Umbilical cord (tissue), 2 donors: ENCODE measurements around the gene C16orf82. TPM values are rescaled to one million over a fixed set of nuclear protein-coding genes. Genes with fewer than 3 reads are reported as not detected.
"Not testable (repeated sequence)": the region's sequence is repeated elsewhere in the genome, so short reads cannot be mapped to it uniquely, and the experiment has no call there.

Source experiments
- DNase-seq: peaks from one replicate; pipeline ENCODE4 v3.0.0-alpha.2; 2015; ENCODE audit warnings: low spot score
- total RNA-seq: library from RNA; depleted of rRNA; stranded (reverse); fragments of >200 nt; gene quantifications from one replicate; pipeline ENCODE4 v1.2.3, GENCODE V29; 2014; ENCODE audit warnings: low replicate concordance; ENCODE audit not compliant: insufficient read depth

Gene C16orf82
- 0.96 TPM for total RNA-seq

DNA sequence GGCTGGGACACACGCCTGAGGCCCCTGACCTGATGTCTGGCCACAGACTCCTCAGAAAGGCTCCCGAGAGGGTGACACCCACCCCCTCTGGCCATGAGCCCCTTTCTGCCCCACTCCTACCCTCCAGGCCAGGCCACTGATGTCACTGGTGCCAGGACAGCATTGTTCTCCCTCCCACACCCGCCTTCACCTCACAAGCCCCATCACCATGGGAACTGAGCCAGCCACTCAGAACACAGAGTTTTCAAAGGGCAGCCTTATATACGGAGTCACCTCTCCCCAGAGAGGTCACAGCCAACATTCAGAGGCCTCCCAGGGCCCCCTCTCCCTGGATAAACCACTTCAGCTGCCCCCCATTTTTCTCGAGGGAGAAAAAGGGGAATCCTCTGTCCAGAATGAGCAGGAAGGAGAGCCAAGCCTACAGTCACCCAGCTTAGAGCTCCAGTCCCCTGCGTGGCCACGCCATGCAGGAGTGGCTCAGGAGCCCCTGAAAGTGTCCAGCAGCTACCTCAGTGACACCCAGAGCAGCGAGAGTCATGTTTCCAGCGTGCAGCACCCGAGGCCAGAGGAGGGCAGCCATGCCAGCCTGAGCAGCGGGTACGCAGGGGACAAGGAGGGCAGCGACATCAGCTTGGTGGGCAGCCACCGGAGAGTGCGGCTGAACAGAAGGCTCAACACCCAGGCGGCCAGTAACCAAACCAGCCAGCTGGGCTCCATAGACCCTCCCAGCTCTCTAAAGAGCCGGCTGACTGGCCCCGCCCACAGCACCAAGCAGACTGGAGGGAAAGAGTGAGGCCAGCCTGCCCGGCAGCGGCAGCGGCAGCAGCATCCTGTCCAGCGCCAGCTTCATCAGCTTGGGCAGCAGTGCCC, at the start of gene C16orf82:
Gene C16orf82 (plus strand): TSS at position 260 of the 870 bp plus-strand sequence.
- no peak for DNase-seq

DNA sequence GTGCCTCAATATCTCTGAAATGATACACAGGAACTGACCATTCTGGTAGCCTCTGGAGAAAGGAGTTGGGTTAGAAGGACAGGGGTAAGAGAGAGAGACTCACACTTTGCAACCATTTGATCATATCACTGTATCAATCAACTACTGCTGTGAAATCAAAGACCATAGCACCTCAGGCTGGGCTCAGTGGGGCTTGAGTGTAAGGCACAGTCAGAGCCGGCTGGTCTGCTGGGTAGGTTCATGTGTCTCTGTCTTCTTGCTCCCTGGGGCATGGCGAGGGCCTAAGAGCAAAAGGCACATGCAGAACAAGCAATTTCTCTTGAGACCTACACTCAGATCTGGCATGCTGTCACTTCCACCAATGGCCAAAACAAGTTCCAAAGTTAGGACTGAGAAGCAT, 46.7 kb upstream of the C16orf82 start:
- no peak for DNase-seq

DNA sequence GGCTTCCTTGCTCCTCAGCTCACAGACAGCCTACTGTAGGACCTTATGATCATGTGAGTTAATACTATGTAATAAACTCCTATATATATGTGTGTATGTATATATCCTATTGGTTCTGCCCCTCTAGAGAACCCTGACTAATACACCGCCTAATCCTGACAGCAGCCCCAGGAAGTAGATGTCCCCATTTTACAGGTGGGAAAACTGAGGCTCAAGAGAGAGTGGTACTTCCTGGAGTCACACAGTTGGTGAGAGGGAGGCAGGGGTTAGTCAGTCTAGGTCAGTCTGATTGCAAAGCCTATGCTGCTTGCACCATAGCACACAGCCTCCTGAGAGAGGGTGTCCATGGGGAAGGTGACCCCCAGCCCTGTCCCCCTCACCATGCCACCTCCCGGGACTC, 42.7 kb upstream of the C16orf82 start:
- DNase-seq: no peak

DNA sequence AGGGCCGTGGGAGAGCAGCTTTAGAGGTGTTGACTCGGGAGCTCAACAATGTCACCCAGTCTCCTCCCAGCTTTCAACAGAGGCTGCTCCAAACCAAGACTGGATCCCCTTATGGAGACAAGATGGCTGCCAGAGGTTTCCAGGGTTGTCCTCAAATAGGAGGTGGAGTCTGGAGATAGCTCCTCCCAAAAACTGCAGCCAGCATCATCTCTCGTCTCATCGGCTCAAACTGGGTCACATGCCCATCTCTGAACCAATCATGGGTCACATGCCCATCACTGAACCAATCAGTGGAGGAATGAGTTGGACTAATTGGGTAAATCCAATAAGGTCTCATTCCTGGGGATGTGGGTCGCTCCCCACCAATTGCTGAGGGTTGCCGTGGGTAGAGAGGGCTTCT, 41.1 kb upstream of the C16orf82 start:
- no peak for DNase-seq

DNA sequence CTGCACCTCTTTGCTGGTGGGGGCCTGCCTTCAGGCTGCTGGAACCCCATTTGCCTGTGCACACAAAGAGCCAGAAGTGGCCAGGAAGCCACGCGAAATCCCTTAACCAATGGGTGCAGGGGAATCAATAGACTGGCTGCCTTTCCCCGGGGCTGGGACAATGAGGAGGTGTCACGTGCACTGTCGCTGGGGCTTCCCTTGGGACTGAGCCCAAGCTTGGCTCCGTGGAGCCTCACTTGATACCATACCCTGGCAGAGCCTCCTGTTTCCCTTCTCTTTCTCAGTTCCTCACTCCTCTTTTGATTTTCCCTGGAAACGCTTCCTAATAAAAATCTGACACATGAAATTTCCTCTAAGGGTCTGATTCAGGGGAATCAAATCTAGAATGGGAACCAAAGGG, 38.8 kb upstream of the C16orf82 start:
- DNase-seq: no peak

DNA sequence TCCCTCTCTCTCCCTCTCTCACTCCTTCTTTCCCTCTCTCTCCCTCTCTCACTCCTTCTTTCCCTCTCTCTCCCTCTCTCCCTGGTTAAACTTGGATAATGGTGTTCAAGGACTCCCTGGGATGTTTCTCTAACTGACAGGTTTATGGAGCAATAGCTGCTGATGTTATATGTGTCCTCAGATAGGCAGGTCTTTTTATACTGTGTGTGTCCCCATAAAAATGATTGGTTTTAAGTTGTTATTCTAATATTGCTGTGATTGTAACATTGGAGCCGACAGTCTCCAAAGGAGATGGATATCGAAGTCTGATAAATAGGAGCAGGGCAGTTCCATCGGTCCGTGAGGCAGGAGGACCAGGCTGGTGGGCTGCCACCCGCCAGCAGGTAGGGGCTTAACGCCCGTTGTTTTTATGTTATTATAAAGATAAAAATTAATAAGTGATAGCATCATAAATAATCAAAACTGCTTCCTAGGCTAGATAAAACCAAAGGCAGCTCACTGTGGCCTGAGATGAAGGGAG, 38.1 kb upstream of the C16orf82 start:
- DNase-seq: no peak

DNA sequence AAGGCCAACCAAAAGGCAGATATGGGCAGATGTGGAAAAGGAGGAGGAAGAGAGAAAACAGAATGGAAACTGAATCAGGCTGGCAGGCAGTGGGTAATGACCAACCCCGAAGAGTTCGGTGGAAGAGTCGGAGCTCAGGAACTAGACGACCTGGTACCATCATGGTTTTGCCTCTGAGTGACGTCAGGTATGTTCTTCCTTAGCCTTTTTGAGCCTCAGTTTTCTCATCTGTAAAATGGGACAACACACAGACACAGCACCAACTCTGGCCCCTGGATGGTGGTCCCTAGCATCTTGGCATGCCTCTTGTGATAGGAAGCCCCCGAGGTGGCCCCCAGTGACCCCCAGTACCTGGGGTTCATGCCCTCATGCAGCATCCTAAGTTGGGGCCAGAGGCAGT, 37.2 kb upstream of the C16orf82 start:
- DNase-seq: no peak

DNA sequence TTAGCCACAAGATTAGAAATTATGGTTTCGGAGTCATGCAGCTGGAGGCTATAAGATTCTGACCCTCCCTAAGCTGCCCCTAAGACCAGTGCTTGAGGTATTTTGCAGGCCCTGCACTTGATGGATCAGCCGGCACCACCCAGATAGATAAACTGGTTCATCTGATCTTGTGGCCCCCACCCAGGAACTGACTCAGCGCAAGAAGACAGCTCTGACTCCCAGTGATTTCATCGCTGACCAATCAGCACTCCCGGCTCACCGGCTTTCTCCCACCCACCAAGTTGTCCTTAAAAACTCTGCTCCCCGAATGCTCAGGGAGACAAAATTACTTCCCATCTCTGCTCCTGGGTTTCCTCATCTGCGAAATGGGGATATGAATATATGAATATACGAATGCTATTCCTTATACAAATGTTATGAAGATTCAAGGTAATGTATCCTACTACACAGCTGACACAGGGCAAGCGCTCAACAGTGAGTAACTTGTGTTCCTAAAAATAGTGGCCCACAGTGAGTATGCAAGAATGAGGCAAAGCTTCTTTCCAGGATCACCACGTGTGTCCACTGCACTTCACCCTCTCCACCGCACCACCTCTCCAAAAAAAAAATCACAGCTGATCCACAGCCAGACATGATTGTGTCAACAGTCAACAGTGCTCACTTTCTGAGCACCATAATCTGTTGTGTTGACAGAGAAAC, 33.3 kb upstream of the C16orf82 start:
- DNase-seq: no peak

DNA sequence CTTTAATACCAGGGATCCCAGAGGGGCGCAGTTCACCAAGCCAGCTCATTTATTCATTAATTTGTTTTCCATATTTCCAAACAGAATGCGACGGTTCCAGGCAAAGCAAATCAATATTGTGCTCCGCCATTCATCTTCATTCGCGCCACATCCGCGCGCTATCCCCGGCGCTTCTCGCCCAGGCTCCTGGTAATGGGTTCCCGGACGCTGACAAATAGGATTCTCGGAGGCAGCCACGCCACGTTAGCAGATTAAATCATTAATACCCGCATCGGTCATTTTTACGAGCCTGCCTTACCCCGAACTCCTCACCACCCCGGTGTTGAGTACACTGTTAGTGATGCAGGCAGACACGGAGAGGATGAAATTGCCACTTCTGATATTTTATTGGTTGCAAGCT, 26.0 kb upstream of the C16orf82 start:
- DNase-seq: no peak

DNA sequence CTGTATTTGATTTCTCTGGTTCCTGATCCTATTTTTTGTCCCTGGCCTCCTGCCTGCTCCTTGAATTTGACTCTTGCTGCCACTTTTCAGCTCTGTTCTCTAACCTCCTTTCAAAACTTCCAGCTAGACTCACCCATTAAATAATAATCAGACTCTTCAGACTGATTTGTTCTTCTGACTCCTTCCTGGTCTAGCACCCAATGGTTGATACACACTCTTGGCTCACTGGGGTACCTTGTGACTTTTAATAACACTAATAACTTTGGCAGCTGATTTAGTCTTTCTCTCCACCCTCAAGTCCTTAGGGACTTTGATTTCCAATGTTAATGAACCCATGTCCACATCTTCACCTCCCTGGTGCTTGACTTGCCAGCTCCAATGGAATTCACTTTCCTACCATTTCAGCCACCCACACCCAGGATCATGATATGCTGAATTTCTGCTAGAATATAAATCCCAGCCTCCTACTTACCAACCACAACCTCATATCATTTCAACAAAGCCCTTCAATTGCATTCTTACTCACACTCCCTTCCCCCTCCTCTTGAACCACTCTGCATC, 19.7 kb upstream of the C16orf82 start:
- no peak for DNase-seq

DNA sequence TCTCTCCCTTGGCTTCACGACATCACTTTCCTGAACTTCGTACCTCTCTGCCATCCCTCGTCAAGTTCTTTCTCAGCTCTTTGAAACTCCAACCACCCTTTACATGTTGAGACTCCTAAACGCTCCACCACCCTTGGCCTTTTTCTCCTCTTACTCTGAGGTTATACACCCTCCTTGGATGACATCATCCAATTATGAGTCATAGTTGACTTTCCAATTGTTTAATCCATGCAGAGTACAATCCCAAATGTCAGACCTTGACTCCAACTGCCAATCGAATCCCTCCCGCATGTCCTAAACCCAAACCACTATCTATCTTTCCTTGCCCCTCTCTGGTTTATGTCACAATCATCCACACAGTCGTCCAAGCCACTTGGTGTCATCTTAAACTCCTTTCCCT, 18.4 kb upstream of the C16orf82 start:
- DNase-seq: no peak

DNA sequence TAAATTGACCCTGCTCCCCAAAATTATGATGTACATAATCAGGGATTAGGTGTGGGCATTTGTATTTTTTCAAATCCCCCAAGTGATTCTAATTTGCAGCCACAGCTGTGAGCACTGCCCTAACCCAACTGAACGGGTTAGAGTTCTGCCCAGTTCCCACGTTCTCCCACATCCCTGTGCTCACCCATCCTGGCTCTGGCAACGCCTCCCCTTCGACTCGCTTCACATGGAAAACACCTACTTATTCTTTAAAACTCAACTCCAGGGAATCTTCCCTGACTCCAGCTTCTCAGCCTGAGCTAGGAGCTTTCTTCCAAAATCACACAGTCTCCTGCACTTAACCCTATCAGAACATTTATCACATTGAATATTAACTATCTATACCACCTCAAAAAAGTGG, 17.6 kb upstream of the C16orf82 start:
- no peak for DNase-seq

DNA sequence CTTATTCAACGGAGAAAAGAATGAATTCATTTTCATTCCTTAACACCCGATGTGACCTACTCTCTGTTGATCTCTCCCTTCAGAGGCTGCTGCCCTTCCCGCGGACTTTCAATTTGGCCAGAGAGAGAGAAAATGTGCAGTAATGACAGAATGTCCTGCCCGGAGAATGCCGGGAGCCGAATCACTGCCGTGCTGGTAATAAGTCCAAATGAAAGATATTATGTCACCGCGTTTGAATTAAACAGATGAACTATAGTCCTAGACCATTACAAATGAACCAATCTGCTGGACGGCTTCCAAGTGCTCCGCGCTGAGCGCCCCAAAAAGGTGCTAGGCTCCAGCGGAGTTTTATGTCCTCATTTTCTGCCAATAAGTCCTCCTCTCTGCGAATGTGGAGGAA, 14.7 kb upstream of the C16orf82 start:
- no peak for DNase-seq

DNA sequence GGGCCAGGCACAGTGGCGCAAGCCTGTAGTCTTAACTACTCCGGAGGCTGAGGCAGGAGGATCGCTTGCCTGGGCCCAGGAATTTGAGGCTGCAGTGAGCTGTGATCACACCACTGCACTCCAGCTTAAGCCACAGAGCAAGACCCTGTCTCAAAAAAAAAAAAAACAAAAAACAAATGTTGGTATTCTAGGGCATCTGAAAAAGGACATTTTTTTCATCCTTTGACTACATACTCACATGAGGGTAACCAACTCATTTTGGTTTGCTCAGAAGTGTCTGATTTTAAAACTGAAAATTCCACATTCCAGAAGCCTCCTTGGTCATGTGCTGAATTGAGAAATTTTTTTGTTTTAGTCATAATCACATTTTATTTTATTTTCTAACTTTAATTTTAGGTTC, 12.7 kb upstream of the C16orf82 start:
- no peak for DNase-seq

DNA sequence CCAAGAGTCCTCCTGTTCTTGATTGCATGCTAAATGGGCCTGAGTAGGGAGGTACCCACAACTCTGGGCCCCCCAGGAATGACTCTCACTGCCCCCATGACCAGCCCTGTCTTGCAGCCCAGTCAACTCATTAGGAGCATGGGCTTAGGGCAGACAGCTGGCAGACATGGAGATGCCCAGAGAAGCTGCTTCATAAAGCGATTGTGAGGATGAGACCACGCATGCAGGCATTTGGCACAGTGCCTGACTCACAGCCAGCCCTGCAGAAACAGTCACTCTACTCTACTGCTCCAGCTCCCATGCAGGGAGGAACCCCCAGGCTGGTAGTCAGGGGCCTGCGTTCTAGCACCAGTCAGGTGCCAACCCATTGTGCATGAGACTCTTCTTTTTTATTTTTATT, 8.4 kb upstream of the C16orf82 start:
- DNase-seq: no peak

DNA sequence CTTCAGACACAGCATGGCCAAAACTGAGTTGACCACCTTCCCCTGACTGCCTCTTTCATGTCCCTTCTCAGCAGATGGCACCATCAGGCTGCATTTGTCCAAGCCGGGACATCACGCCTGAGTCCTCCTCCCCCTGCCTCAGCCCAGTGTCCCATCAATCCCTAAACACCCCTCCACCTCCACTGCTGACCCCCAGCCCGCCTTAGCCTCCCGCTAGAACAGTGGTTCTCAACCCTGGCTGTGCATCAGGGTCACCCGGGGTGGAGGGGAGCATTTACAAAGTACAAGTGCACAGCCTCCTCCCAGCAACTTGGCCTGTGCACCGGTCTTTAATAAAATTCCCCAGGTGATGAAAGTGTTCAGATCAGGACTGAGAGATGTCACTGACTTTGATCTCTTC, 4.0 kb downstream of the C16orf82 start:
- no peak for DNase-seq

DNA sequence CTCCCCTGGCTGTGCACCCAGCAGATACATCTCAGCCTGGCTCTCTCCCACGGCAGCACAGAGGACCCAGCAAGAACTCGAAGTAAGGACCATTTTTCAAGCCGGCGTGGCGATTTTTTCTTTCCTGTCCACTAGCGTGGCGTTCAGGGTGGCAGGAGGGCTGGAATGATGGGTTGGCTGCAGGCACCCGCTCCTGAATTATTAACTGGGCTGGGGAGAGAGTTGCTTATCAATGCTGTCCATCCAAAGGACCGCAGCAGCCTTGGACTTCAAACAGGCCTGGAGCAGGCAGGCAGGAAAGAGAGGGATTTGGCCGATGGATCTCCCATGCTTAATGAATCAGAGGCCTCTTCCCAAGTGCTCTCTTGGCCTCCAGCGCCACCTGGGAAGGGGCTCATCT, 7.0 kb downstream of the C16orf82 start:
- DNase-seq: no peak

DNA sequence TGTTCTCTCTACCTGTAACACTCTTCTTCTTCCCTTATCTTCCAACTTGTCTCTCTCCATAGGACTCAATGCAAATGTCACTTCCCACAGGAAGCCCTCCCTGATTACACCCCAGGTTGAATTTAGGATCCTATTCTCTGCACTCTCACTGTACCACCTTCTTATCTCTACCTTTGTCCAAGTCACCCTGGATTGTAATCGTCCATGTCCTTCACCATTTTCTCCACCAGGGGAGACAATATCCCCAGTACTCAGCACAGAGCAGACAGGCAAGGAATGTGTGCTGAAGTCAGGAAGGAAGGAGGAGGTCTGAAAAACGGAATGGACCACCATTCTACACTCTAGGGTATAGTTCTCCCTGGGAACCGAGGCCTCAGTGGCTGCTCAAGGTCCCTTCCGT, 14.2 kb downstream of the C16orf82 start:
- no peak for DNase-seq

DNA sequence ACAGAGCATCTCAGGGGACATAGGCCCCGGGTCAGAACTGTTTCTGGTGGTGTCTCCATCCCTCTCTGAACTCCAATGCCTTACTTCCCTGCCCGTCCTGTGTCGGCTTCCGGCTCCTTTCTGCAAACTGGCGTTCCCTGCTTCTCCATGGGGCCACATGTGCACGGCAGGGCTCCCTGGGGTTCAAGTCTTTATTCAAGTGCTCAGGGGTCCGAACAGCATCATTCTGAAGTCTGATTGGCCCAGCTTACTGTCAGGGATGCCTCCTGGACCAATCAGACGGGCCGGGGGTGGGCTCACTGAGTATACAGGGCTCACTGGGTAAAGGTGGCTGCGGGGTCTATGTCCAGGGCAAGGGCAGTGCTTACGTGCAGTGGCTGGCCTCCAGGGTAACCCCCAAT, 17.1 kb downstream of the C16orf82 start:
- DNase-seq: no peak

DNA sequence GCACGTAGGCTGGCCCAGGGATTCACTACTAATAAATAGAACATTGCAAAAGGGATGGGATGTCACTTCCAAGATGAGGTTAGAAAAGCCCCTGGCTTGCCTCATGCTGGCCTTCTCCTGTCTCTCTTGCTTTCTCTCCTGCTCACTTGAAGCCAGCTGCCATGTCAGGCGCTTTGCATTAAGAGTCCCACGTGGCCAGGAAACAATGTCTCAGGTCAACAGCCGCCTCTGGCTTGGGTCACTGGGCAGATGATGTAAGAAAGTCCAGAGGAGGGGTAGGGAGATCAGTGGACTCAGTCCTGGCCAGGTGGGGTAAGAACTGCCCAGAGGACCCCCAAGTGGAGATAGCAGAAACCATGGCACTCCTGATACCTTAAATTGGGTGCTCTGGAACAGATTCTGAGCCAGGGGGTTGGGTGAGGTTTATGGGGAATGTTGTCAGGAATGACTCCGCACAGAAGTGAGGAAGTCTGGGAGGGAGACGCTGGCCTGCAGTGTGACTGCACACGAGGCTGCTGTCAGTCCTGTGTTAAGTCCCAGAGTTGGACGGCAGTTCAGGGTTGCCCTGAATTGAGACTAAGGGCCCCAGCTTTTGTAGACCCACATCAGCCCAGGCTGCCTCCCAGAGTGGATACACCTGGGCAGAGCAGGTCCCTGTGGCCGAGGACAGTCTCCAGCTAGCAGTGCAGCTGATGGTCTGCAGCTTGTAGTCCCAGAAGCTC, 17.7 kb downstream of the C16orf82 start:
- DNase-seq: no peak

DNA sequence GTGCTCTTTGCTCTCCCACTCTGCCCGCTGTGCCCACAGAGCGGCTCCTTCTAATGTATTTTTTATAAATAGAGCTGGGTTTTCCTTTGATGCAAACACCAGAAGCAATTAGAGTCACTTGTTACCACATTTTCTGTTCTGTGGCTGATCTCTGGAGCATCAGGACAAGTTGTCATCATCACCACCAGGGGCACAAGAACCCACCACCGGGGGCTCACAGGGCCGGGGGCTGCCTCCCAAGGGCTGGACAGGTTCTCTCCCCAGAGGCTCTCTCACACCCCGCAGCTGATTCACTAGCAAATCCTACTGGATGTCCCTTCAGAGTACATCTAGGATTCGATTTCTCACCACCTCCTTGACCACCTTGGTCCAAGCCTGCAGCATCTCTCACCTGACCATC, 18.5 kb downstream of the C16orf82 start:
- DNase-seq: no peak

DNA sequence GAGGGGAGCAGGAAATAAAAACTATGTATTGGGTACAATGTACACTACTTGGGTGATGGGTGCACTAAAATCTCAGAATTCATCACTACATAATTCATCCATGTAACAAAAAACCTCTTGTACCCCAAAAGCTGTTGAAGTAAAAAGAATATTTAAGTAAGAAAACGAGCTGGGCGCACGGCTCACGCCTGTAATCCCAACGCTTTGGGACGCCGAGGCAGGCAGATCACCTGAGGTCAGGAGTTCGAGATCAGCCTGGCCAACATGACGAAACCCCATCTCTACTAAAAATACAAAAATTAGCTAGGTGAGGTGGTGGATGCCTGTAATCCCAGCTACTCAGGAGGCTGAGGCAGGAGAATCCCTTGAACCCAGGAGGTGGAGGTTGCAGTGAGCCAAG, 19.3 kb downstream of the C16orf82 start:
- DNase-seq: not testable (repeated sequence)
